Melanocyte of skin (primary cell): ENCODE data around the gene RCHY1. TPM values are rescaled to one million over a fixed set of nuclear protein-coding genes. Genes with fewer than 3 reads are reported as not detected.

Experiments
- total RNA-seq, 2 donors: library from RNA; depleted of rRNA; stranded (reverse); fragments of >200 nt; gene quantifications; 2 replicates each; pipeline ENCODE4 v1.2.3, GENCODE V29; 2012

The RCHY1 gene
- 10 to 100 TPM; 20.3 to 48.0 TPM for total RNA-seq

DNA sequence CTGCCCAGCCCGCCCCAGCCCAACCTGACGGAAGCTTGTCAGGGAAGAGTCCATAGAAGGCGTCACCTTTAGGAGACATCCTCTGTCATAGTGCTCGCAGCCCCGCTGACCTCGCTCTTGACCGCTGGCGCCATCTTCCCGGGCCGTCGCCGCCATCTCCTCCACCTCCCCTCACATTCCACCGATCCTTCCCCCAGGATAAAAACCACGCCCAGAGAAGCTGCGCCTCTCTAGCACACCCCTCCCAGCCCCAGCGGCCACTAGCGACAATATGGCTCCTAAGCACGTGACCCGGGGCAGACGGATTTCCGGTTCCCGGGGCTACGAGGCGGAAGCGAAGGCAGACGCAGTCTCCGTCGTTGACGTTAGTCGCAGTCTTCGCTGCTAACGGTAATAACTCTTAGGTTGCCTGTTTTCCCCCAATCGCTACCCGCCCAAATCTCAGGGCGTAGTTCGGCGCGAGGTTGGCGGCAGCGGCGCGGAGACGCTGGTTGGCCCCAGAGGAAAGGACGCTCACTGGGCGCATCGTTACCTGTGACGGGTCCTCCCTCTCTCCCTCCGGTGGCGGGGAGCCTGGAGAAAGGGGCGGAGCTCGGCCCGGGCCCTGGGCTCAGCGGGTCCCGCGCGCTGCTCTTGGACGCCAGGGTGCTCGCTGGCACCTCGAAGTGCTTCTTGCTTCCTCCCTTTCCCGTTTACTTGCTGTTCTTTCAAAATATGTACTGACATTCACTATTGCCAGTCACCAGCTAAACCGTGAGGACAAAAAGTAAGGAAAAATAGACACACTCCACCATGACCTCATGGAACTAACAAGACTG is at the start of gene RCHY1, which contains the start of gene THAP6:
TSS of gene RCHY1 (minus strand) at position 273 of the 818 bp plus-strand sequence. CDS start at position 156, 117 bp downstream.
TSS of gene THAP6 (plus strand) at position 343 of the 818 bp plus-strand sequence. CDS start 980 bp downstream, outside the sequence.

DNA sequence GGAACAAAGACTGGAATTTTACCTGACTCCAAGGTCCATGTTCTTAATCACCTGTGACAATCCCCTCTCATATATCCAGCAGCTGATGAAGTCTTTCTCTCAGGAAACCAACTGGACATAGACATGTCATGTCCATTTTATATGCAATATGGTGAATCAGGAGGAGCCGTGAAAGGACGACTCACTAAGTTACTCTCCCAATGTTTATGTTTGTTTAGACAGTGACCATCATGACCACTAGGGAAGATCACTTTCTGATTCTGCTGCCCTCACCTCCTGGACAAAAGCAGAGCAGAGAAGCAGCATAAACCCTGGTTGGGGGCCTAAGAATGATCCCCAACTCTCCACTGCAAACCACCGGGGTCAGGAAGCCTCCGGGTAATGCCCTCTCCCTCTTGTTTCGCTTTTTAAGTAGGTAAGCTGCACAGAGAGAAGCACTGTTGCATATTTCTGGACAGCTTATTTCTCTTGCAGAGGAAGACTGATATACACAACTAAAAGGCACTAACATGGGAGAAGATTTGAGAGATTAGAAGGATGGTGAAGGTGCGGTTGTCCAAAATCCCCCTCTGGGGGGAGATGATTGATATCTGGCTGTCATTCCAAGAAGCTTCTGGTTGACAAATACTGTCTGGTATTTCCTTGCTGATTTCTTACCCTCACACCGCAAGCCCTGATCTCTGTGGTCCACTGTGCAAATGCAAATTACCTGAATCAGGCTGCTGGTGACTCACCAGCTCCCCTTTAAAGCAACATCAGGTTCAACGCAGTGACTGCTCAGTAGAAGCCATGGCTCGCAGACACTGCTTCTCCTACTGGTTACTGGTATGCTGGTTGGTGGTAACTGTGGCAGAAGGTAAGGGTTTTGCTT is 41.3 kb upstream of the RCHY1 start, which contains the start of gene ODAPH:
TSS of gene ODAPH (plus strand) at position 773 of the 871 bp plus-strand sequence. CDS start at position 790, 17 bp downstream.

Other genes starting within 250 kb of the RCHY1 start
- gene THAP6, start 70 bp upstream of the RCHY1 start, total RNA-seq, result 10 to 100 TPM; 16.0 to 18.2 TPM
- gene ODAPH, start 41.7 kb upstream of the RCHY1 start, total RNA-seq, result not detected
- 1 to 10 TPM; 4.3 to 6.2 TPM for gene CDKL2, start 116.1 kb upstream of the RCHY1 start, total RNA-seq
- 100 to 1,000 TPM; 122 to 179 TPM for gene G3BP2, start 159.0 kb upstream of the RCHY1 start, total RNA-seq
- 10 to 100 TPM; 43.4 to 51.3 TPM for gene USO1, start 210.2 kb upstream of the RCHY1 start, total RNA-seq